ENCODE measurements around the gene SMG6.
"Not testable (repeated sequence)": the region's sequence is repeated elsewhere in the genome, so short reads cannot be mapped to it uniquely, and the experiment has no call there.

The SMG6 gene

GRCh38 chr17:2022647-2023240, 280.8 kb downstream of the SMG6 start:
- DNase-seq, result no peak

GRCh38 chr17:2020721-2021120, 282.9 kb downstream of the SMG6 start:
- no peak for DNase-seq

- DNase-seq, result no peak
These were observed 283.9 kb downstream of the SMG6 start for GRCh38 chr17:2019723-2020122.

- no peak for DNase-seq
These were observed 284.7 kb downstream of the SMG6 start for GRCh38 chr17:2018716-2019510.

GRCh38 chr17:2017274-2017941, 286.2 kb downstream of the SMG6 start:
- no peak for DNase-seq

GRCh38 chr17:2016494-2016893, 287.1 kb downstream of the SMG6 start:
- no peak for DNase-seq

GRCh38 chr17:2015314-2015713, 288.3 kb downstream of the SMG6 start:
- DNase-seq, result no peak

- DNase-seq, result no peak
These were observed 289.6 kb downstream of the SMG6 start for GRCh38 chr17:2013994-2014317.

- not testable (repeated sequence) for DNase-seq
These were observed 290.2 kb downstream of the SMG6 start for GRCh38 chr17:2013220-2013993.

GRCh38 chr17:2012499-2012898, 291.1 kb downstream of the SMG6 start:
- DNase-seq, result no peak

GRCh38 chr17:2011411-2012371, 291.9 kb downstream of the SMG6 start:
- peak; percentile 66 for DNase-seq

Data from right forelimb (tissue), 1 donor.